GM19324 (cell line): ENCODE measurements around the gene EHD4.

Experiments used
- ATAC-seq: cut with Tn5 transposase; IDR thresholded peaks from one replicate; pipeline ENCODE4 v1.9.1; 2021; ENCODE audit warnings: mild to moderate bottlenecking, moderate library complexity; ENCODE audit not compliant: unreplicated experiment, low FRiP score

EHD4 gene

DNA sequence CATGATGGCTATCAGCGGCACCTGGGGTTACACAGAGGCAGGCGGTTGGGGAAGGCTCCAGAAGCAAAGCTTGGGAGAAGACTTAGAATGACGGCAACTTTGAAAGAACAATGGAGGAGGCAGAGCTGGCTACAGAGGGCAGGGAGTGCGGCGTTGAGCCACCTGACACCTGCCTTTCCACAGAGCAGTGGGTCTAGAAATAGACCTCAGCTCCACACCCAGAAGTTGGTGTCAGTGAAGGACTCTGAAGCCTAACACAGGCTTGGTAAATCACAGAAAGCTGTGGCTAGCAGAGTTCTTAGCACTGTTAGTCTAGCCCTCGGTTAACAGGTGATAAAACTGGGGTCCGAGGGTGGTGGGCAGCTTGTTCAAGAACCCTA is 23.1 kb upstream of the EHD4 start:
- ATAC-seq = no peak

GRCh38 chr15:41994772-41995475 is 22.6 kb upstream of the EHD4 start:
- no peak for ATAC-seq

DNA sequence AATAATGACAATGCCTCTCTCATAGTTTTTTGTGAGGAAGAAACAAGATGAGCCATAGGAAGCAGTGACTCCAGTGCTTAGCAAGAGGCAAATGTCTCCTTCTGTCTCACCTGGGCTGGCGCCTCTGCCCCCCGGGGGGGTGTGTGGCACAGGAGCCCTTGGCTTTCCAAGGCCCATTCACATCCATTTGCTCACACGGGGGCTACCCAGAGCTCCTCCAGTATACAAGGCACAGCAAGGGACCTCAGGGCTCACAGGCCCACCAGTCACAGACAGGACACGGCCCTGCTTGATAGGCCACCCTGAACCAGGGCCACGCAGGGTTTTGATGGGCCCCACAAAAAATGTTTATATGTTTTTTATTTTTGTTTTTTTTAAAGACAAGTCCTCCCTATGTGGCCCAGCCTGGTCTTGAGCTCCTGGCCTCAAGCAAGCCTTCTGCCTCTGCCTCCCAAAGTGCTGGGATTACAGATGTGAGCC is 21.9 kb upstream of the EHD4 start:
- ATAC-seq = no peak

- ATAC-seq = no peak
Measured at GRCh38 chr15:41993472-41994170, 21.3 kb upstream of the EHD4 start.

GRCh38 chr15:41992803-41993190 is 20.4 kb upstream of the EHD4 start:
- ATAC-seq = no peak

DNA sequence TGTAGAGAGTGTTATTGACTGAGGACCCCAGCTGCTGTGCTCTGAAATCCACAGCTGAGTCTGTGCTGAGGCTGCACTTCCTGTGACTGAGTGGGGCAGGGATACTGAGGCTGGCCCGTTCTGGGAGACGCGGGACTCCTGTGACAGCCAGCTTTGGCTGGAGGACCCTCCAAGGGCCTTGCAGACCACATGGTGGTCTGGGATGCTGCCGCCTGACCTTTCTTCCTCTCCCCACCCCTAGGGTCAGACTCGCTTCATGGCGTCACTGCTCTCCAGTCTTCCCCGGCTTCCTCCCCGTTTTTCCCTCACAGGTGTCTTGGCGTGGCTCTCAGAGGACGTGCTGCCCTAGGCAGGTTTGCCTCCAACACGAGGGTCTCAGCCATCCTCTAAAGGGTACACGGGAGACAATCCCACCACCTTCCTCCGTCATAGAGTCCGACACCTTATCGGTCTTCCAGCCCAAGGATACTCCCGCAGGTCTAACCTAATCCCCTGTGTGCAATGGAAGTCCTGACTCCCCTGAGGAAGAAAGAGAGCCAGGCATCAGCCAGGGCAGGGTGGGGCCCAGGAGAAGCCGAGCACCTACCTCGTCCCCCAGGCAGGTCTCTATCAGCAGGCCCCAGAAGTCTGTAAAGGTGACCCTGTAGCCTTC is 19.9 kb upstream of the EHD4 start:
- ATAC-seq = no peak

DNA sequence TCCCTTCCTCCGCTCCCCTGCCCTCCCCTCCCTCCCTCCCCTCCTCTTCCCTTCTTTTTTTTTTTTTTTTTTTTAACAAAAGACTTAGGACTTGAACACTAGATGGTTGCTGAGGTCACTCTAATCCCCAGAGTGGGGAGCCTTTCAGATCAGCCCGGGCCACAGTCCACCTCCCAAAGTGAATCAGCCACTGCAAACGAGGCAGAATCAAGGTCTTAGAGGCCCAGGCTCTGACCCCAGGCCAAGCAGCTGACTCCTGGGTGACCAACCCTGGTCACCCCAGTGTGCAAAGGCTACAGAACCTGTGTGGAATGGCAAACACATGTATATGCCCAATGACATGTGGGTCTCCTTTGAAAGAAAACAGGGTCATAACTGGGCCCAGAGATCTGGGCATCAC is 18.3 kb upstream of the EHD4 start:
- ATAC-seq = no peak

DNA sequence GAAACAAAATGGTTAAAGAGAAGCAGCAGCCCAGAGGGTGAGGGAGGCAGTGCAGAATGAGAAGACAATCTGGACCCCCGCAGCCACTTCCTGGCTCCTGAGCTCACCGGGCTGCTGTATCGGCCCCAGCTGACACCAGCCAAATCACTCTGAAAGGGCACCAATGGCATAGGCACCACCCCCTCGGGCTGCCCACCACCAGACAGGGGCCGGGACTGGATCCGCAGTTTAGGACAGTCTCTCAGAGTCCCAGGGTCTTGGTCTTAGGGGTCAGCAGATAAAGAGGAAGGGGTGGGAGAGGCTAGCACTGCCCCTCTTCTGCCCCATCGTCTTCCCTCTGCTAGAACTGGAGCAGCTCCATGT is 17.9 kb upstream of the EHD4 start:
- no peak for ATAC-seq

DNA sequence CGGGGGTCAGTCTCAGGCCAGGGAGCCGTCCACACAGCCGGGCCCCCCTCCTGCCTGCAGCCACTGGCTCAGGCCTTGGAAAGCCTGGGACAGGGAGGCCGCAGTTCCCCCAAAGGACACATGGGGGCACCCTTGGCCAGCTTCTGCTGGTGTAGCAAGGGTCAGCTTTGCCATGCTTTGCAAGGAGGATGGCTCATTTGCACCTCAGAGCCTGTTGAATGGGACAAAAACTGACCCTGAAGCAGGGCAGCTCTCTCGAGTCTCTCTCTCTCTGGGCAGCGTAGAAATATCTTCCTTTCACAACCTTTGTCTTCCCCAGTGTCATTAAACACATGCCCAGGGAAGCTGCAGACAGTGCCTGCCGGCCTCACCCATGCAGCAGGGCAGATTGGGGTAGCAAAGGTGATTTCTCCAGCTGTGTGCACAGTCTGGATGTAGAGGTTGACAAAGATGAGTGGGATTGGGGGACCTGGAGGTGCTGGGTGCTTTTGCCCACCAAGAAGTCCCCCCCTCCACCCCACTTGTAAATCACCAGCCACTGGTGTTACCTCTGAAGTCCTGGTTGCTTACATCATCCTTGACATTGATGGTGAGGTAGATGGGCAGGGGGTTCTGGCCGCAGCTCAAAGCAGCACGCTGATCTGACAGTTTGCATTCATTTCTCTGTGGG is 17.4 kb upstream of the EHD4 start:
- ATAC-seq = no peak

- ATAC-seq = no peak
Measured at GRCh38 chr15:41988896-41989572, 16.7 kb upstream of the EHD4 start.

DNA sequence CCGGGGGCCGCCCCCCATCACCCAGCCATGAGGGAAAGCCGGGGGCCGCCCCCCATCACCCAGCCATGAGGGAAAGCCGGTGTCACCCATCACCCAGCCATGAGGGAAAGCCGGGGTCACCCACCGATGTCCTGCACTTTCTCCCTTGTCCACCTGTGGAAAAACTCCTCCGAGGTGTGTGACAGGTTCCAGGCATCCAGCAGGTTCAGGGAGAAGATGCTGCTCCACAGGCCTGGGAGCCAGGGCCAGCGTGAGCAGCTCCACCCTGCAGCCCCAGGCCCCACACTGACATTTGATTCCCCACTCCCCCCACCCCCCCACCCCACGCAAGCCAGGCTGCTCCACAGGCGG is 15.5 kb upstream of the EHD4 start:
- ATAC-seq = no peak

GRCh38 chr15:41987246-41987924 is 15.0 kb upstream of the EHD4 start:
- ATAC-seq = no peak

- ATAC-seq = no peak
Measured at GRCh38 chr15:41985236-41986160, 13.1 kb upstream of the EHD4 start.

DNA sequence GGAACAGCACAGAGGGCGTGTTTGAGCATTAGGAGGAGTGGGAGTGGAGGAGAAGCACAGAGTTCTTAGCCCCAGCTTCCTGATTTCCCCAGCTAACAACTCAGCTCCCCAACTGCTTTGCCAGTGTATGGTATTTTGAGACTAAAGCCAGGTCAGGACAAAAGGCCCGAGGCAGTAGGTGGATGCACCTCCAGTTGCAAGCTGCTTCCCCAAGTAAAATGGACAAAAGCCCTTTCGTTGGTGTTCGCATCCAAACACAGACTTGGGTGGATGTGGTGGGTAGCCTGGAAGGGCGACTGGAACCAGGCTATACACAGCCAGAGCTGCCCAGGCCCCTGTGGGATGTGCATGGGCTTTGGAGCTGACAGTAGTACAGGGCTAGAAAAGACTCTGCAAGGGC is 12.3 kb upstream of the EHD4 start:
- ATAC-seq = no peak

DNA sequence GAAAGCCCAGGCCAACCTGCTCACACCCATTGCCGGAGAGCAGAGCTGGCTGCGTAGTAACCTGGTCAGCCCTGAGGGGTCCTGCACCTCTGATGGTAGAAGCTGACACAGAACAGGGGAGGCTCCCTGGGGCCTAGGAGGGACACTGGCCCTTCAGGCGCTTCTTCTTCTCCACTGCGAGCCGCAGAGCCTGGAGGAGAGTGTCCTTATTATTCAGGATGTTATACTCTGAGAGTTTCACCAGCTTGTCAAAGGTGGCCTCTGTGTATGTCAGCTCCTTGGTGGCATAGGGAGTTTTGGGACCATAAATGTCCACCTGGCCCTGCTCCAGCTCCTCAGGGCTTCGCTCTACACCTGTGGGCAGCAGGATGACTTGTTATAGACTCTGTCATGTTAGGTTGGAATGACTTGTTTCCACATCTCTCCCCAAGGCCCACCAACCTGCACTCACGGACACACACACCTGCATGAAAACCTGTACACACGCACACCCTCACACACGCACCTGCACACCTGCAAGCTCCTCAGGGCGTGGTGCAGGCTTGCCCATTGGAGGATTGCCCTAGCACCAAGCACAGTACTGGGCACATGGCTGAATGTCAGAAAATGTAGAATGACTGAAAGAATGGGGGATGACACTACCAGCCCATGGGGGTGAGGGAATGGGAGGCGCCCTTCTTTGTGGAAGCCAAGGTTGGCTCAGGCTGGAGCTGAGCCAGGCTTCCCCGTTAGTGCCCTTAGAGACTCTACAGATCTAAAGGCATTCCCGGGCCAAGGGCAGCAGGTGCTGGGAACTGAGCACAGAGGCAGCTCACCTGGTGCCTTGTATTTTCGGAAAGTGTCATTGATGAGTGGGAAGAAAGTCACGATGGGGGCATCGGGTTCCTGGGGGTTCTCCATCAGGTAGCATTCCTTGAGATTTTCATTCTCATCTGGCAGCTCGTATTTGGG is 11.5 kb upstream of the EHD4 start:
- no peak for ATAC-seq

GRCh38 chr15:41983221-41983620 is 10.9 kb upstream of the EHD4 start:
- ATAC-seq = no peak

GRCh38 chr15:41982133-41982930 is 10.0 kb upstream of the EHD4 start:
- ATAC-seq = no peak
